Mesodermal cell (in vitro differentiated cells): ENCODE results near the gene CST9L.

ENCODE experiments used
- H3K27ac ChIP-seq: 2 replicates; pipeline ENCODE4 v1.7.0; 2013; ENCODE audit warnings: mild to moderate bottlenecking, low read depth, low read length, moderate library complexity; ENCODE audit not compliant: severe bottlenecking
- H3K36me3 ChIP-seq: 2 replicates; pipeline ENCODE4 v1.7.1; 2013; ENCODE audit warnings: mild to moderate bottlenecking, low read length, moderate library complexity; ENCODE audit not compliant: control insufficient read depth, insufficient read depth
- H3K4me1 ChIP-seq: one replicate; pipeline ENCODE4 v1.7.1; 2013; ENCODE audit warnings: mild to moderate bottlenecking, low read length; ENCODE audit not compliant: insufficient read depth, control insufficient read depth, poor library complexity, severe bottlenecking
- H3K4me3 ChIP-seq: 2 replicates; pipeline ENCODE4 v1.7.0; 2013; ENCODE audit warnings: low read length, control low read depth, mild to moderate bottlenecking; ENCODE audit not compliant: insufficient read depth, poor library complexity, severe bottlenecking; ENCODE audit errors: extremely low read depth
- H3K9me3 ChIP-seq: 2 replicates; pipeline ENCODE4 v1.7.1; 2013; ENCODE audit warnings: mild to moderate bottlenecking, low read length, moderate library complexity; ENCODE audit not compliant: control insufficient read depth
- whole genome bisulfite sequencing, 2 experiments: methylation state at CpG; one replicate each; pipeline ENCODE4 v1.1.5; 2013; ENCODE audit warnings: missing lambda C conversion rate in 2 of 2; ENCODE audit not compliant: insufficient coverage in 2 of 2; 5-methylcytosine and 5-hydroxymethylcytosine counted together

The CST9L gene

DNA sequence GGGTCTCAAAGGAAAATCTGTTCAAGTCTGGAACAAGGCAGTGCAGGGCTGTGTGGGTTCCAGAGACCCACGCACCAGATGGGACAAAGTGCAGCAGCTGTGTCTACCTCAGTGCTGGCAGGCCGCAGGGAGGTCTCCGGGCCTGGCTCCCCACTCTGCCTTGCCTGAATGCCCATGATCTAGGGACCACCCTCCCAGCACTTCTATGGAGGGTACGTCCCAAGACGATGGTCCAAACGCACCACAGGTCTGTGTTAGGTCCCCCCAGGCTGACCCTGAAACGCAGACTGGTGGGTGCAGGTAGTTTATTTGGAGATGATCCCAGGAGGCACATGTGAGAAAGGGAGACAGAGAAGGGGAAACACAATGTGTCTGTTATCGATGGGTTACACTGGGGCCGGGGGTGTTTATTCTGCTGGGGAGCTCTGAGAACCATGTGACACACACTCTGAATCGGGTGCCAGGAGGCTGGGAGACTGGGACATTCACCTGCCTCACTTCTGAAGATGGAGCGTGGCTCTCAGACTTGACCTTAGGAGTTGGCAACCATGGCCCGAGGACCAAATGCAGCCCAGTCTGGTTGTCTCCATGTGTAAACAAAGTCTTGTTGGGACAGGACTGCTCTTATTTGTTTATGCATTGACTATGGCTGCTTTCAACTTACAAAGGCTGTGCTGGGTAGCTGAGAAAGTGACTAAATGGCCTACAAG lies 21.7 kb downstream of the CST9L start:
- Histone ChIP-seq H3K4me1 (peaks cover 5% of the 10 kb centered on the region), H3K27ac (no peak overlapping the region), H3K36me3 (no peaks in the 10 kb centered on the region), H3K9me3 (no peaks in the 10 kb centered on the region), H3K4me3 (no peak overlapping the region)
- WGBS, 2 experiments, result 85 to 96% methylated on average over 10 to 11 of the region's 12 CpGs

DNA sequence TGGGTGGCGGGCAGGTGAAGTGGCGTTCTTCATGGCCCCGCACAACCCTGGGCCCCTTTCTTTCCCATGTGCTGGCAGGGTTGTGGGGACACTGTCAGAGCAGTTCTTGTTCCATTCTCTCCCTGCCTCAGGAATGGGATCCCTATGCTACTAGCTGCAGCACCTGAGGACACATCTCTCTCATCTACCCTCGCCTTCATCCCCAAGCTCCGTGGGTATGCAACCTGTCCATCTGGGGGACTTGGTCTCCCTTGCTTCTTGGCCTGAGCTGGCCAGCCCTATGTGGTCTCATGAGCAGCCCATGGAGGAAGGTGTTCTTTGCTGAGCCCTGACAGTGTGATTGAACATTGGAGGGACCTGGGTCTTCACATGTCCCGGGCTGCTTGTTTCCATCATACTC lies 24.2 kb downstream of the CST9L start:
- peaks cover 6% of the 10 kb centered on the region for H3K4me1 ChIP-seq
- WGBS, 2 experiments, result 91 to 100% methylated on average over 5 of the region's 6 CpGs
- no peaks in the 10 kb centered on the region for H3K9me3 ChIP-seq
- H3K4me3 ChIP-seq, result no peak overlapping the region
- no peaks in the 10 kb centered on the region for H3K36me3 ChIP-seq
- no peak overlapping the region for H3K27ac ChIP-seq

DNA sequence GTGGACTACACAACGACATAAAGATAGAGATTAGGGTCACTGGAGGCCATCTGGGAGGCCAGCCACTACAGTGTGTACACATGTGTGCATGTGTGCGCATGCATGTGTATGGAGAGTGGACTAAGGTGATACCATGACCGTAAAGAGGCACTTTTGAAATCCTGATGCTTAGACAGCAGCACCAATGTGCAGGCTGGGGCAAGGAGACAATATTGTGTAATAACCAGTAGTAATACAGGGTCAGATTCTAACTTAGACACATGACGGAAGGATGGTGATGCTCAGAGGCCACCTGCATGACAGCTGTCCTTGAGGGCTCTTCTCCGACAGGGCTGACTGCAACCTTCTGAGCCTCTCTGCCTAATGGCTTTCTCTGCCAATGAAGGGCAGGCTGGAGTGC lies 25.5 kb downstream of the CST9L start:
- Histone ChIP-seq H3K36me3 (no peaks in the 10 kb centered on the region), H3K27ac (no peak overlapping the region), H3K4me1 (peaks cover 6% of the 10 kb centered on the region), H3K9me3 (no peaks in the 10 kb centered on the region), H3K4me3 (no peak overlapping the region)
- WGBS, 2 experiments, result 55 to 59% methylated on average over 5 of the region's 5 CpGs

DNA sequence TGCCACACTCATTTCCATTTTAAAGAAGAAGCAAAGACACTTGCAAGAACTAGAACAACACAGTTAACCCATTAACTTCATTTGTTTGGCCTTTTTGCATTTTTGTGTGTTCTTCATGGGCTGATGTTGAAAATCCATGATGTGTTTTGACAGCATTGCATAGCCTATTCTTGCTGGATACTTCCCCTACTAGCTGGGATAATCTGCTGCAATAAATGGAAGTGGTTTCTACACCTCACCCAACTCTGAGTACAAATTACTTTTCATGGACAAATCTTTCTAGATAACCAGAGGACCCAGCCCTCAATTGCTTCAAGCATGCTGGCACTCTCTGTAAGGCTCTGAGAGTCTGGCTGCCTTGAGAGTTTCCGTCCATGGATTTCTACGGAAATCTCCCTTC lies 26.5 kb downstream of the CST9L start:
- H3K4me1 ChIP-seq, result peaks cover 6% of the 10 kb centered on the region
- no peaks in the 10 kb centered on the region for H3K9me3 ChIP-seq
- no peak overlapping the region for H3K4me3 ChIP-seq
- 89 to 100% methylated on average over 2 of the region's 2 CpGs for WGBS, 2 experiments
- H3K27ac ChIP-seq, result no peak overlapping the region
- no peaks in the 10 kb centered on the region for H3K36me3 ChIP-seq

DNA sequence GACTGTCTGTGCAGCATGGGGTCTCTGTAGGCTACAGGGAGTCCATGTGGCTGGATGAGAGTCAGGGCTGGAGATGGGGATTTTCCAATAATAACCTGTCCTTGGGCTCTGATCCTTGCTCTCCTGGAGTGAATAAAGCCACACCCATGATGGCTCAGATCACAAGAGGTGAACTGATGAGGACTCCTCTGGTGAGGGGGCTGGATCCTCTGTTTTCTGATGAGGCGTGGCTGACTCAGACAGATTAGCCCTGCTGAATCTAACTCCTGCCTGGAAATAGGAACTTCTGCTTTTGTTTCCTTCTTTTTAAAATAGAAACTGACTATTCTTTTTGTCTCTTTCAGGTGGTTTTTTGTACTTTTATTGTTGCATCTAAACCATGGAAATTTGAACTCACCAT lies 27.0 kb downstream of the CST9L start:
- Histone ChIP-seq H3K27ac (no peak overlapping the region), H3K36me3 (no peaks in the 10 kb centered on the region), H3K4me3 (no peak overlapping the region), H3K4me1 (peaks cover 6% of the 10 kb centered on the region), H3K9me3 (no peaks in the 10 kb centered on the region)
- WGBS, 2 experiments, result 88% methylated on average over 1 of the region's 1 CpG; no CpG with 5 or more reads in 1 of the 2 experiments

DNA sequence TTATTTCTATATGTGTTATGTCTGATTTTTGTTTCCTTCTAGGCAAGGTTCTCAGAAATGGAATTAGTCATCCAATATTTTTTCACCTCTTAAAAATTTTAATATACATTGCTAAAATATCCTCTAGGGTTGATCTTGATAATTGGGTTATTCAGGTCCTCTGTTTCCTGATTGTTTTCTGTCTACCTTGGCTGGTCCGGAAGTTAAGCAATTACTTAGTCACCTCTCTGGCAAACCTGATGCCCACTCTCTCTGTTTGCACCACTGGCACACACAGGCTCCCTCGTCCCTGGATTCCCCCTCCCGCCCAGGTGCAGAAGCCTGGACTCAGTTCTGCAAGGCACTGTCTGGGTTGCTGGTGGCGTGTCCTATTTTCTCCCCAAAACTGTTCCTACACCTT lies 27.7 kb downstream of the CST9L start:
- 83 to 84% methylated on average over 3 of the region's 4 CpGs for WGBS, 2 experiments
- Histone ChIP-seq H3K27ac (no peak overlapping the region), H3K9me3 (no peaks in the 10 kb centered on the region), H3K4me1 (peaks cover 6% of the 10 kb centered on the region), H3K4me3 (no peak overlapping the region), H3K36me3 (no peaks in the 10 kb centered on the region)

DNA sequence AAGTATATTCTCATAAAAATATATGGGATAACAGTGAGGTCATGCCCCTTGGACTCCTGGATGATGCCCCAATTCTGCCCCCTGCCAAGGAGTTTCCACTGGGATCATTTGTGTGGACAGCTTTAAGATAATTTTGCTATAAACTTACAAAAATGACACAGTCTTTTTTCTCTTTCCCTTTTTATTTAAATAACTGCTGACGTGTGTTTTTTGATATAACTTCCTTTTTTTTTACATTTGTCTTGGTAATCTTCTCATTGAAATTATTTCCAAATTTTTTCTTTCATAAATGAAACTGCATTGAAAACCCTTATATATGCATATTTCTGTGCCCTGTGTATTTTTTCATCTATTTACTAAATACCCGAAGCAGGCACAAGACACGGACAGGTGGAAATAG lies 31.3 kb downstream of the CST9L start:
- Histone ChIP-seq H3K9me3 (no peaks in the 10 kb centered on the region), H3K4me1 (peaks cover 6% of the 10 kb centered on the region), H3K36me3 (no peaks in the 10 kb centered on the region), H3K27ac (no peak overlapping the region), H3K4me3 (no peak overlapping the region)
- 100% methylated on average over 1 of the region's 3 CpGs; no CpG with 5 or more reads in 1 of the 2 experiments for WGBS, 2 experiments

DNA sequence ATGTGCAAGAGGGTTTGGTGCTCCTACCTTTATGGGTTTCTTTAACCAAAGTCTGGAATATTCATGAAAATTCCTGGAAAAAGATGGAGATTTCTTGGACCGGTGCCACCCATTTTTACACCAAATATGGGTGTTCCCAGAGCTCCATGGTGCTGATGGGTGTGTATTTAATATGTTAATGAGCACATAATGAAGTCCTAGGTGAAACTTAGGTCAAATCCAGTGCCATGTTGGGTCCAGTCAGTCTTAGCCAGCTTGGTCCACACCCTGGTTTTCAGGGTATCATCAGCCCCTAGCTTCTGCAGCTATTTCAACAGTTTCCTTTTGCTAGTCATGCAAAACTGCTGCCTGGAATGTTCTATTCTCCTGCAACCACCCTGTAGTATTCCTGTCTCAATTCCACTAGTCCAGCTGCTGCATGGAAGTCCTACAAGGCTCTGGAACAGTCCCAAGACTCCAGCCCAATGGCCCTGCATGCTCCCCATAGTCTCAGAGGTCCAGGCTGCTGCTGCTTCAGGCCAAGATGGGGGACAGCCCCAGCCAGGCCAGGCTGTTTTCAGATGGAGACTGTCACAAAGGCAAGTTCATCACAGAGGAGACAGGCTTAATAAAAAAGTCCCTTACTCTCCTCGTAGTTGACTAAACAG lies 31.8 kb downstream of the CST9L start:
- peaks cover under 1% of the 10 kb centered on the region for H3K4me1 ChIP-seq
- H3K4me3 ChIP-seq, result no peak overlapping the region
- no peak overlapping the region for H3K27ac ChIP-seq
- WGBS, 2 experiments, result no CpG with 5 or more reads among the region's 2 CpGs
- H3K9me3 ChIP-seq, result no peaks in the 10 kb centered on the region
- H3K36me3 ChIP-seq, result no peaks in the 10 kb centered on the region

DNA sequence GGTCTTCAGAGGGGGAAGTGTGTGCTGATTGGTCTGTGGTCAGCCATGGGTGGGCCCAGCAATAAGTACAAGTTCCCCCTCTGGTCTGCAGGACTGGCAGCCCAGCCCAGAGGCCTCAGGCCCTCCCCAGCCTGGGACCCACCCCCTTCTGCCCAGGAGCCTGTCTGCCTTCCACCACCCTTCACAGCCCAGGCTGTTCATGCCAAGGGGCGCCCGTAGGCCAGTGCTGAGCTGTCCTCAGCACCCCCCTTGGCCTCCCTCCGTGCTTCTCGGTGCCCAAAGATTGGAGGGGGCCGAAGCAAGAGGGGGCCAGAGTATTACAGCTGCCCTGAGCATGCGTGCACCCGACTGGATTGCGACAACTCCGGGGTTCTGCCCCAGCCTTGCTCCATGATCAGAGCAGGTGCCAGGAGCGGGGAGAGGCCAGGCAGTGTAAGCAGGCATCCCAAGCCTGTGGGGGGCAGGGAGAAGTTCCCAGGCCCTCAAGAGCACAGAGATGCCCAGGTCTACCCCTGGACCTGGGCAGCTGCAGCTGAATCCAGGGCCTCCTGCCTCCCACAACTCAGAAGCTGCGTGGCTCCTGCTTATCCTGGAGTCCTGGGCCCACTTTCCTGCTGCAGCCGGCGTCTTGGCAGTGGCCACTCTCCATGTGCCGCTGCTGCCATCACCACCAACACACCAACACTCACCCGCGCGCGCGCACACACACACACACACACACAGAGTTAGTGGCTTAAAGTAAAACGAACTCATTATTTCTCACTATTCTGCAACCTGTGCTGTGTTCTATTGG lies 33.3 kb downstream of the CST9L start:
- 79 to 90% methylated on average over 9 to 13 of the region's 20 CpGs for WGBS, 2 experiments
- H3K4me1 ChIP-seq, result no peaks in the 10 kb centered on the region
- no peak overlapping the region for H3K4me3 ChIP-seq
- no peaks in the 10 kb centered on the region for H3K36me3 ChIP-seq
- H3K27ac ChIP-seq, result no peak overlapping the region
- no peaks in the 10 kb centered on the region for H3K9me3 ChIP-seq

DNA sequence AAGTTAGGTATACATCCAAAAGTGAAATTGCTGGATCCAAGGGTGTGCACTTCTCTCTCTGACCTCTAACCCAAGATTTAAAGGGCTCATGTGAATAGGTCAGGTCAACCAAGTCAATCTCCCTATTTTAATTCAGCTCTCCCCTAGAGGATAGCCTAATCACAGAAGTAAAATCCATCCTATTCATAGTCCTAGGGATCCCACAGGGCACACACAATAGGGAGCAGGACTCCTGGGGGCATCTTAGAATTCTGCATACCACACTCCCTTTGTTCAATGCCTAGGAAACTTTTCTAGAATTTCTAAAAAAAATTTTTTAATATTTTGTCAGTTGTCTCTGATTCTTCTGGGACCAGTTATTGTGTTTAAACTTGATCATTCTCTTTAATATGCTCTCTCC lies 35.1 kb downstream of the CST9L start:
- no peaks in the 10 kb centered on the region for H3K4me1 ChIP-seq
- peaks cover 6% of the 10 kb centered on the region for H3K9me3 ChIP-seq
- H3K27ac ChIP-seq, result no peak overlapping the region
- no peaks in the 10 kb centered on the region for H3K36me3 ChIP-seq
- no peak overlapping the region for H3K4me3 ChIP-seq

DNA sequence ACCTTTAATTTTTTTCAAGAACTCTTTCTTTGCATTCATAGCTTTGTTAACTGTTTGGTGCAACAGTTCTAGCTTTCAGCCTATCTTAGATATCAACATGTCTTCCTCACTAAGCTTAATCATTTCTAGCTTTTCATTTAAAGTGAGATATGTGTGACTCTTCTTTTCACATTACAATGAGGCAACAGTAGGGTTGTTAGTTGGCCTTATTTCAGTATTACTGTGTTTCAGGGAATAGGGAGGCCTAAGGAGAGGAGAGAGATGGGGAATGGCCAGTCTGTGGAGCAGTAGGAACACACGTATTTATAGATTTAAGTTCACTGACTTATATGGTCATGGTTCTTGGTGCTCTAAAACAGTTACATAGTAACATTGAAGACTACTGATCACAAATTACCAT lies 35.8 kb downstream of the CST9L start:
- no peaks in the 10 kb centered on the region for H3K36me3 ChIP-seq
- no peak overlapping the region for H3K27ac ChIP-seq
- H3K4me1 ChIP-seq, result no peaks in the 10 kb centered on the region
- no peak overlapping the region for H3K4me3 ChIP-seq
- WGBS, 2 experiments, result no CpG with 5 or more reads among the region's 1 CpG
- peaks cover 9% of the 10 kb centered on the region for H3K9me3 ChIP-seq
